ENCODE results near the gene MRPL34.

MRPL34 gene

GRCh38 chr19:17329366-17330261 lies 23.9 kb downstream of the MRPL34 start:
- no peak for DNase-seq

DNA sequence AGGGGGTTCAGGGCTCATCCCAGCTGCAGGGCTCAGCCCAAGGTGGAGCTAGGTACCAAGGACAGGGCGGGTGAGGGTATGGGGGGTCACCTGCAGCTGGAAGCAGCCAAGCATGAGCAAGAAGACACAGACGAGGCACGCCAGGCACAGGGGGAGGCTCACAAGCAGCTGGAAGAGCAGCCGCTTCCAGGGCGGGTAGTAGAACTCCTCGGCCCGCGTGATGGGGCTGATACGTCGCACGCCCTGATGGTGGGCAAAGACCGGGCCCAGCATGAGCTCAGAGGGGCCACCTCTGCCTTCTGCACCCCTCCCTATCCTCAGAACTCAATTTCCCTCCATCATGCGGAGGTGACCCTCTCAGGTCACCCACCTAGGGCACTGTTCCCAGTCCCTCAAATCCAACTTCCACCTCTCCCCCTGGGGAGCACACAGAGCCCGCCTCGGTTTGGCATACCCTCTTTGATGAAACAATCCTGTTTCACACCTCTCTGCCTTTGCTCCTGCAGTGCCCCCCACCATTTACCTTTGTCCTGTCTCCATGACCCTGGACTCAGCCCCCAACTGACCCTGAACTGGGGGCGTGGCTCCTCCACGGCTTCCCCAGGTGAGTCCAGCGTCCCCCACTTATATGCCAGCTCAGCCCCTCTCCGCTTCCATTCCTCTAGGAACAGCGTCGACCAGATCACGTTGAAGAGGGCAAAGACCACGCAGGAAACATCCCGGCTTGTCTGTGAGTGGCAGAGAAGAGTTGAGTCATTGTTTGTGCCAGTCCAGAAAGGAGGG lies 24.8 kb downstream of the MRPL34 start:
- no peak for DNase-seq

- DNase-seq: no peak
These were observed 25.4 kb downstream of the MRPL34 start for GRCh38 chr19:17331045-17331558.

DNA sequence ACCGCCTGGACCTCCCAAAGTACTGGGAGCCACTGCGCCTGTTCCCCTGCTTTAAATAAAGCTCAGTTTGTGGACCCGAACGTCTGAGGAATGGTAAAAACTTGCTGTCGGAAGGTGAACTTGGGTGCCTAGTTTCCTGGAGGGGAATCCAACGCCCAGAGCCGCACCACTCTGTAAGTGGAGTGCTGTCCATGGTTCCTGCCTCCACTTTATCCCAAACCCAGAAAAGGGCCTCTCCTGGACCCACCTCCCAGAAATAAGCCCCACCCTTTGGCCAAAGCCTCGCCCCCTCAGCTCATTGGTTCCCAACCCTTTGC lies 26.6 kb downstream of the MRPL34 start:
- no peak for DNase-seq

DNA sequence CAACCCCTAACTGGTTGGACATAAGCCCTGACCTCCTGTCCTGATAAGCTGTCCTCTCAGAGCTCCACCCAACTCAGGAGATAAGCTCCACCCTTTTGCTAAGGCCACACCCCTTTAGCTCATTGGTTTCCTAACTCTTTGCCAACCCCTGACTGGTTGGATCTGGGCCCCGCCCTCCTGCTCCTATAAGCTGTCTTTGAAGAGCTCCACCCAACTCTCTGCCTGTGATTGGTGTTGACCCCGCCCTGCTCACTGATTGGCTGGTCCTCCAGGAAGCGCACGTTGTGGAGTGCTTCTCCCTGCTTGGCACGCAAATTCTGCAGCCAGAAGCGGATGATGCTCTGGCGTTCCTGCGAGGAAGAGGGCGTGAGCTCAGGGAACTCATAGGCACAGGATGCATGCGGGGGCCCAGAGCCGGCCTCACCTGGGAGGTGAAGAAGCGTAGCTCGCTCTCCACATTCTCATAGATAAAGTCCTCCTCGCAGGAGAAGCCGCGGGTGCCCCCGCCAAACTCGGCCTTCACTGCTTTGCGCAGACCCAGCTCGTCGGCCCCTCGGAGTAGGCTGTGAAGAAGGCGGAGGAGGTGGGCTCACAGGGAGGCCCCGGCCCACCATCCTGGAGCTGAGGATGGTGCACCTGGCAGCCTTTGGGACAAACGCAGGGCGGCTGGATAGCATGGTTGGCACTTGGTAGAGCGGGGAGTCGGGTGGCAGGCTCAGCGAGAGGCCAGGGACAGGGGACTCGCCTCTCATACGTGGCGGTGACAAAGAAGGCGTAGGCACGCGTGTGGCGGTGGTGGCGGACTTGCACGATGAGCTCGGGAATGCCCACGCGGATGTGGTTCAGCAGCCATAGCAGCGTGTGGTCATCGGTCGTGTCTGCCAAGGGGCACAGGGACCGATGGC lies 27.3 kb downstream of the MRPL34 start:
- no peak for DNase-seq

- peak; percentile 43 for DNase-seq
These were observed 28.1 kb downstream of the MRPL34 start for GRCh38 chr19:17333611-17334413.

DNA sequence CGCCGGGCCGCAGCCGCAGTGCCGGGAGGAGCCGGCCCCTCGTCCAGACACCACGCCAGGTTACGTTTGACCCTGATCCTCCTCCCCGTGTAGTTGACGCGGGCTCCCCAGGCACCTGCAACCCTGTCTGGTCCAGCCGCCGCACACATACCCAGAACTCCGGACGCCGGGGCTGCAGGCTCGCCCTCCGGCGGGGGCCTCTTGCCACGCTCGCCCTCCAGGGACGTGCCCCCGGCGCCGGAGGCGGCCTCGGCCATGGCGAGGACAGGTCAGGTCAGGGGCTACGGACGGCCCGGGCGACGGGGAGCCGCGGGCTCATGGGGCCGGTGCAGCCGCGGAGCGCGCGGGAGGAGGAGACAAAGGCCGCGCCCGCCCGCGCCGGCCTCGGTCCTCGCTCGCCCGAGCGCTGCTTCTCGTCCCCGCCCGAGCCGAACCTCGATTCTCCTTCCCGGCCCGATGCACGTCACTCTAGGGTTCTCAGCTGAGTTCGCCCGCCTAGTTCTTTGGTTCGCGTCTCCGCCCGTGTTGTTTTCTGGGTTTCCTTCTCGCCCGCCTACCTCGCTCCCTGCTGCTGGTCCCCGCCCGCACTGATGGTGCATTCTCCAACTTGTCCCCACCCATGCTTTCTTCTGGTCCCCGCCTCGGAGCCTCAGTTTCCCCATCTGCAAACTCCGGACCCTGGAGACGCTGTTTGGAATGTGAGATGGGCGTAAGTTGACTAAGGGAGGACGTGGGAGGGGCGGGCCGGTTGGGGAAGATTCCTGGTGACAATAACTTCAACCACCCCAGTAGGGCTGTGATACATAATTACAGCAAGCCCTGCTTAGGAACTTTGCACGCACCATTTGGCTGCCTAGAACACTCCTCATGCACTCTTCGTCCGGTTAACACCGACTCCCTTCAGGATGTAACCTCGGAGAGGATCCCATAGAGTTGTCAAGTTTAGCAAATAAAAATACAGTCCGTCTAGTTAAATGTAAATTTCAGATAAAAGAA lies 29.0 kb downstream of the MRPL34 start, which contains the start of gene ANO8:
Gene ANO8, minus strand, starts transcription at position 442 of the 996 bp plus-strand sequence. Its CDS starts 185 bp downstream, at position 257.
- peak; percentile 98 for DNase-seq

DNA sequence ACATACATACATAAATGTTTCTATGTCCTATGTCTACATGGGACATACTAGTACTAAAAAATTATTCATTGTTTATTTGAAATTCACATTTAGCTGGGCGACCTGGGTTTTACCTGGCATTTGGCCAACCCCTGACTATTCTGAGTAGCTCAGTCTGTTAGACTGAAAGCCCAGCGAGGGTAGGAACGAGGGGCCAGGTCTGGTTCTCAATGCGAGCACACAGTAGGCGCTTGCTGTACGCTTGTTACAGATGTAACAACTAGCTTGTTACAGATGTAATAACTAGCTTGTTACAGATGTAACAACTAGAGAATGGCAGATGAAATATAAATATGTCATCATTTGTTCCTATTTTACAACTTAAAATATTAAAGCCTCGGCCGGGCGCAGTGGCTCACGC lies 29.9 kb downstream of the MRPL34 start:
- DNase-seq: no peak

DNA sequence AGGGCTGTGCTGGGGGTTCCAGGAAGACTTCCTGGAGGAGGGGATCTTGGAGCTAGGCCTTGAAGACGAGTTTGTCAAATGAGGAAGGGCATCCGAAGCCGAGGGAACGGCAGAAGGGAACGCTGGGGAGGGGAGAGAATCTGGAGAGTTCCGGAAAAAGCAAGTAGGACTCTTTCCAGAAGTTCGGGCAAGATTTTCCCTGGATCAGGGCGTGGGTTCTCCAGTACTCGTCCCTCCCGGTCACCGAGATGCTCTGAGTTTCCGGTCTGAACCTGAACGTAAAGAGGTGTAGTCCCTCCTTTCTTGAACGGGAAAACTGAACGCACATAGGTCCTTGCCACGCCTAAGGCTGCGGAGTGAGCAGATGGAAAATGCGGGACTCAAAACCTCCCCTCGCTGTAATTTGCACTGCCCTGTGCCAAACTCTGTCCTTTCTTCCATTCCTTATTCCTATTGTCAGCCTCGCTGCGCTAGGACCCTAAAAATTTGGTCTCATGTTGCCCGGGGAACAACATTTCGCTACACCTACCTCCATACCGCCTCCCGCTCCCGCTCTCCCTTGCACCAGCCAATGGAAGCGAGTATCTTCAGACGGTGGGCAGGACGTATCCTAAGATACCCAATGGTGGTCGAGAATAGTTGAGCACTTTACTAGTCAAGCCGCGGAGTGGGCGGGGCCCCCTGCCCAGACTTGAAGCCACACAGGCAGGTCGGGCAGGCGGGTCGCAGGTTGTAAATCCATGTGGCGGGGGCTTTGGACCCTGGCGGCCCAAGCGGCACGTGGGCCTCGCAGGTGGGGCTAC lies 31.4 kb downstream of the MRPL34 start, which contains the start of gene GTPBP3:
Gene GTPBP3, plus strand, starts transcription at position 682 of the 803 bp plus-strand sequence. Its CDS starts 59 bp downstream, at position 741.
- peak; percentile 97 for DNase-seq

DNA sequence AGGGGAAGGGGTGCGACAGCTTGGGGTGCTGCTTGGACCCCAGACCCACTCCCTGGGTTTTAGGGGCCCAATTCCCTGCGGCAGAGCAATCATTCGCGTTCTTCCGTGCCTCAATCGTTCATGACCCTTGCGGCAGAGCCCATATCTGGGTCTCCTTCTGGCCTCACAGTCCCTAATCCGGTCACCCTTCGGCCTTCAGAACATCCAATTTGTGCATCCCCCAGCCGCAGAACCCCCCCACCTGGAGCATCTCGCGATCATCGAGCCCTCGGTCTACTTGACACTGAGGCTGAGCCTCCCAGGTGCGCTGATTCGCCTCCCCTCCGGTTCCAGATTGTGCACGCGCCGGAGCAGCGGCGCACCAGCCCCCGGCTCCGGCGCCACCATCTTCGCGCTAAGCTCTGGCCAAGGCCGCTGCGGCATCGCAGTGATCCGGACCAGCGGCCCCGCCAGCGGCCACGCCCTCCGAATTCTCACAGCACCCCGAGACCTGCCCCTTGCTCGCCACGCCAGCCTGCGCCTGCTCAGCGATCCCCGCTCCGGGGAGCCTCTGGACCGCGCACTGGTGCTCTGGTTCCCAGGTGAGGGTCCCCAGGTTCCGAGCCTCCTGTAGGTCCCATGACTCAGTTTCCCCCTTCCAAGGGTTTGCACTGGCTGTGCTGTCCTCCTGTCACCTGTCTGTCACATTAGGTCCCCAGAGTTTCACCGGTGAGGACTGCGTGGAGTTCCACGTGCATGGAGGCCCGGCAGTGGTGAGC lies 32.2 kb downstream of the MRPL34 start:
- peak; percentile 28 for DNase-seq

DNA sequence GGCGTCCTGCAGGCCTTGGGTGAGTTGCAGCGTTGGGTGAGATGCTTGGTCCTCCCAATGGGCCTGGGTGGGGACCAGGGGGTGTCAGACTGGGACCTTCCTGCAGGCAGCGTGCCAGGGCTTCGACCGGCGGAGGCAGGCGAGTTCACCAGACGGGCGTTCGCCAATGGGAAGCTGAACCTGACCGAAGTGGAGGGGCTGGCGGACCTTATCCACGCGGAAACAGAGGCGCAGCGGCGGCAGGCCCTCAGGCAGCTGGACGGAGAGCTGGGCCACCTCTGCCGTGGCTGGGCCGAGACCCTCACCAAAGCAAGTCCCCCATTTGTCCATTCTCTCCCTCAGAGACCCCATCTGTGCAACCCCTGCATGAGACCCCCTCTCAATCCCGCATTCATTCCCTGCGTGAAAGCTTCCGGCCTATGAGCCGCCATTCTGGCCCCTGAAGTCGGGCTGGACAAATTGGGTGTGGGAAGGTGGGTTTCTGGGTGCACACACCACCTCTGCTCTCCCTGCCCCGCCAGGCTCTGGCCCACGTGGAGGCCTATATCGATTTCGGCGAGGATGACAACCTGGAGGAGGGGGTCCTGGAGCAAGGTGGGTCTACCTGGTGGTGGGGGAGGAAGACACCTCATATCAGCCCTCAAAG lies 32.9 kb downstream of the MRPL34 start:
- peak; percentile 41 for DNase-seq

- DNase-seq: peak; percentile 52
These were observed 33.5 kb downstream of the MRPL34 start for GRCh38 chr19:17339088-17339741.

GRCh38 chr19:17340302-17340870 lies 34.7 kb downstream of the MRPL34 start:
- DNase-seq: peak; percentile 39

DNA sequence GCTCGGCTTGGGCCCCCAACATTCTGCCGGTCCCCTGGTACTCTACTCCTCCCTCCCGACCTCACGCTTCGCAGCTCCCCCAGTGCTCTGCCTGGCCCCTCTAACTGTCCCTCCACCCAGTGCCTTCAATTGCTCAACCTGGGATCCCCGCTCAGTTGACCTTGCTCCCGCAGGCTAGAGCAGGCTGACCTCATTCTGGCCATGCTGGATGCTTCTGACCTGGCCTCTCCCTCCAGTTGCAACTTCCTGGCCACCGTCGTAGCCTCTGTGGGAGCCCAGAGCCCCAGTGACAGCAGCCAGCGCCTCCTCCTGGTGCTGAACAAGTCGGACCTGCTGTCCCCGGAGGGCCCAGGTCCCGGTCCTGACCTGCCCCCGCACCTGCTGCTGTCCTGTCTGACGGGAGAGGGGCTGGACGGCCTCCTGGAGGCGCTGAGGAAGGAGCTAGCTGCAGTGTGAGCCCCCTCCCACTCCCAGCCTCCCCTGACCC lies 35.2 kb downstream of the MRPL34 start:
- no peak for DNase-seq

- DNase-seq: no peak
These were observed 35.7 kb downstream of the MRPL34 start for GRCh38 chr19:17341386-17341785.

GRCh38 chr19:17341845-17342244 lies 36.2 kb downstream of the MRPL34 start:
- DNase-seq: no peak

GRCh38 chr19:17346109-17346671 lies 40.5 kb downstream of the MRPL34 start:
- peak; percentile 73 for DNase-seq

Measured in left hindlimb (tissue), 1 donor.